IMR-90 (cell line): ENCODE data around the gene SPATA17. TPM values are rescaled to one million over a fixed set of nuclear protein-coding genes. Genes with fewer than 3 reads are reported as not detected.

Experiments
- ATAC-seq: fragments of 200-7000 bp; cut with Tn5 transposase; 2 replicates; pipeline ENCODE4 v1.9.1; 2020; ENCODE audit warnings: low read depth, mild to moderate bottlenecking, moderate library complexity
- BruUV-seq: library from RNA; stranded (reverse); fragments of 400-500 nt; replicated peaks from 2 replicates; lab custom pipeline; 2021; lab: Mats Ljungman, UMichigan
- CTCF ChIA-PET: fragments of 300-600 bp; formaldehyde crosslinking; extraction: SDS; loops from one replicate; lab custom pipeline; 2021; ENCODE audit warnings: antibody characterized with exemption; lab: Yijun Ruan, JAX
- POLR2A ChIA-PET: fragments of 300-600 bp; sonication (Branson Sonifier 250); formaldehyde crosslinking; loops from one replicate; lab custom pipeline; 2022; ENCODE audit warnings: antibody characterized with exemption; ENCODE audit not compliant: unreplicated experiment; lab: Charles Lee
- DNase-seq: peaks from one replicate; pipeline ENCODE4 v3.0.0; 2013
- H2AFZ ChIP-seq: replicated peaks from 2 replicates; pipeline ENCODE3; 2013; ENCODE audit warnings: low read length, mild to moderate bottlenecking; ENCODE audit not compliant: poor library complexity
- H2AK5ac ChIP-seq: 2 replicates; pipeline ENCODE4 v1.6.1; 2013; ENCODE audit warnings: low read depth, low read length, inconsistent platforms
- H2AK9ac ChIP-seq: replicated peaks from 2 replicates; pipeline ENCODE3; 2013; ENCODE audit warnings: mild to moderate bottlenecking, low read depth, low read length, moderate library complexity; ENCODE audit not compliant: poor library complexity
- H2BK120ac ChIP-seq: 2 replicates; pipeline ENCODE4 v1.6.1; 2013; ENCODE audit warnings: low read depth, low read length, inconsistent platforms
- H2BK15ac ChIP-seq: 3 replicates; pipeline ENCODE4 v1.6.1; 2013; ENCODE audit warnings: low read depth, low read length, inconsistent platforms
- H2BK20ac ChIP-seq: 2 replicates; pipeline ENCODE4 v1.6.1; 2013; ENCODE audit warnings: low read depth, mild to moderate bottlenecking, inconsistent platforms, low read length, moderate library complexity
- H2BK5ac ChIP-seq: 2 replicates; pipeline ENCODE4 v1.6.1; 2013; ENCODE audit warnings: mild to moderate bottlenecking, low read depth, low read length, inconsistent platforms; ENCODE audit not compliant: poor library complexity, severe bottlenecking
- H3K14ac ChIP-seq: replicated peaks from 2 replicates; pipeline ENCODE4 v1.6.1; 2013; ENCODE audit warnings: low read depth, low read length, inconsistent platforms
- H3K18ac ChIP-seq: 2 replicates; pipeline ENCODE4 v1.6.1; 2013; ENCODE audit warnings: low read depth, low read length, control low read depth
- H3K23ac ChIP-seq: 2 replicates; pipeline ENCODE4 v1.6.1; 2013; ENCODE audit warnings: low read depth, low read length, inconsistent platforms
- H3K27ac ChIP-seq: 2 replicates; pipeline ENCODE4 v1.5.1; 2013; ENCODE audit warnings: mild to moderate bottlenecking, control low read depth, low read length; ENCODE audit not compliant: insufficient read depth
- H3K27me3 ChIP-seq: 2 replicates; pipeline ENCODE4 v1.6.1; 2013; ENCODE audit warnings: low read length; ENCODE audit not compliant: control insufficient read depth, insufficient read depth
- H3K36me3 ChIP-seq: 2 replicates; pipeline ENCODE4 v1.6.1; 2013; ENCODE audit warnings: low read length, mixed read lengths; ENCODE audit not compliant: control insufficient read depth, insufficient read depth
- H3K4ac ChIP-seq: 2 replicates; pipeline ENCODE4 v1.6.1; 2013; ENCODE audit warnings: low read depth, low read length, inconsistent platforms
- H3K4me1 ChIP-seq: 2 replicates; pipeline ENCODE4 v1.6.1; 2013; ENCODE audit warnings: low read length, mixed read lengths; ENCODE audit not compliant: control insufficient read depth, insufficient read depth
- H3K4me2 ChIP-seq: 2 replicates; pipeline ENCODE4 v1.6.1; 2013; ENCODE audit warnings: low read depth, mild to moderate bottlenecking, control low read depth, low read length, moderate library complexity
- H3K4me3 ChIP-seq: 2 replicates; pipeline ENCODE4 v1.5.1; 2013; ENCODE audit warnings: low read depth, mild to moderate bottlenecking, control low read depth, low read length, moderate library complexity; ENCODE audit not compliant: insufficient read depth
- H3K56ac ChIP-seq: 2 replicates; pipeline ENCODE4 v1.6.1; 2013; ENCODE audit warnings: low read length, inconsistent platforms; ENCODE audit not compliant: insufficient read depth; ENCODE audit errors: extremely low read depth
- H3K79me1 ChIP-seq, 2 experiments: 2 replicates each; pipeline ENCODE4 v1.6.1; 2013; ENCODE audit warnings: low read length in 2 of 2, inconsistent platforms in 1 of 2, low read depth in 1 of 2
- H3K9ac ChIP-seq: 2 replicates; pipeline ENCODE4 v1.6.1; 2013; ENCODE audit warnings: low read depth, low read length, control low read depth
- H3K9me1 ChIP-seq: 2 replicates; pipeline ENCODE4 v1.6.1; 2013; ENCODE audit warnings: low read length, inconsistent platforms; ENCODE audit not compliant: insufficient read depth
- H3K9me3 ChIP-seq: 2 replicates; pipeline ENCODE4 v1.6.1; 2013; ENCODE audit warnings: low read length; ENCODE audit not compliant: control insufficient read depth, insufficient read depth
- H4K20me1 ChIP-seq: 2 replicates; pipeline ENCODE4 v1.6.1; 2013; ENCODE audit warnings: low read length, inconsistent platforms; ENCODE audit not compliant: insufficient read depth
- H4K5ac ChIP-seq: 2 replicates; pipeline ENCODE4 v1.6.1; 2013; ENCODE audit warnings: mild to moderate bottlenecking, low read depth, low read length, control low read depth
- H4K8ac ChIP-seq, 2 experiments: 2 replicates each; pipeline ENCODE4 v1.6.1; 2013; ENCODE audit warnings: low read depth in 2 of 2, low read length in 2 of 2, control low read depth in 1 of 2, inconsistent platforms in 1 of 2
- H4K91ac ChIP-seq: 2 replicates; pipeline ENCODE4 v1.6.1; 2013; ENCODE audit warnings: low read depth, low read length, inconsistent platforms; ENCODE audit not compliant: insufficient read depth
- BHLHE40 ChIP-seq: fragments of 150-350 bp; IDR thresholded peaks from 2 replicates; pipeline ENCODE4 v1.6.1; 2016; ENCODE audit warnings: mild to moderate bottlenecking, low read depth, low read length
- CHD1 ChIP-seq: IDR thresholded peaks from 2 replicates; pipeline ENCODE4 v1.6.1; 2012; ENCODE audit warnings: low read depth, low read length, improper control_type of control experiment
- FOS ChIP-seq: fragments of 150-350 bp; IDR thresholded peaks from 2 replicates; pipeline ENCODE4 v1.6.1; 2016; ENCODE audit warnings: low read depth, low read length
- MAZ ChIP-seq: IDR thresholded peaks from 2 replicates; pipeline ENCODE4 v1.6.1; 2012; ENCODE audit warnings: low read depth, mild to moderate bottlenecking, low read length, improper control_type of control experiment, moderate library complexity, borderline replicate concordance
- NFE2L2 ChIP-seq: fragments of 150-350 bp; IDR thresholded peaks from 2 replicates; pipeline ENCODE4 v1.6.1; 2016; ENCODE audit warnings: low read depth, mild to moderate bottlenecking, low read length
- POLR2A ChIP-seq: IDR thresholded peaks from 2 replicates; pipeline ENCODE4 v1.6.1; 2012; ENCODE audit warnings: mild to moderate bottlenecking, low read depth, low read length
- RAD21 ChIP-seq: IDR thresholded peaks from 2 replicates; pipeline ENCODE4 v1.6.1; 2012; ENCODE audit warnings: low read length, improper control_type of control experiment
- RCOR1 ChIP-seq: IDR thresholded peaks from 2 replicates; pipeline ENCODE4 v1.6.1; 2012; ENCODE audit warnings: mild to moderate bottlenecking, low read length, improper control_type of control experiment; ENCODE audit not compliant: insufficient replicate concordance
- dilution Hi-C: fragments of 300-500 bp; cut with HindIII; formaldehyde crosslinking; loops from one replicate; pipeline ENCODE4 v1.14.3; 2018; ENCODE audit warnings: low sequenced_read_pairs; ENCODE audit not compliant: unreplicated experiment
- in situ Hi-C: fragments of 300-500 bp; cut with MboI; formaldehyde crosslinking; loops from 3 replicates; pipeline ENCODE4 v1.14.3; 2019; ENCODE audit warnings: low sequenced_read_pairs, inconsistent platforms, mixed read lengths
- intact Hi-C: fragments of 100-400 bp; cut with micrococcal nuclease; formaldehyde crosslinking; loops from 2 replicates; pipeline ENCODE4 v1.10.0; 2022
- polyA plus RNA-seq, 3 experiments: library from polyadenylated mRNA; depleted of rRNA; stranded (reverse); fragments of >200 nt; gene quantifications; 2 replicates each; pipeline ENCODE4 v1.2.3, GENCODE V29; 2012; ENCODE audit warnings: low replicate concordance in 1 of 3
- total RNA-seq: library from RNA; depleted of rRNA; stranded (reverse); fragments of >200 nt; gene quantifications from 2 replicates; pipeline ENCODE4 v1.2.3, GENCODE V29; 2012
- TF ChIP-seq, protein P1 (sequence below): fragments of 150-350 bp; IDR thresholded peaks from 2 replicates; pipeline ENCODE4 v1.6.1; 2017; ENCODE audit warnings: mild to moderate bottlenecking, antibody characterized with exemption, low read length, low read depth

Gene SPATA17
- total and polyA plus RNA-seq, 2 of the 4 experiments (the other 2 are of a cell fraction): 0.03 to 0.18 TPM

- H2AK5ac ChIP-seq: no peak overlapping the region
- H3K9me3 ChIP-seq: no peaks in the 10 kb centered on the region
- intact Hi-C loops (no loop called here), dilution Hi-C loops (no loop called here), in situ Hi-C loops (no loop called here)
- no peak overlapping the region for H2BK5ac ChIP-seq
- no peak overlapping the region for H2AK9ac ChIP-seq
- H3K14ac ChIP-seq: no peak overlapping the region
- H3K56ac ChIP-seq: no peak overlapping the region
- no peak overlapping the region for H4K8ac ChIP-seq
- H3K36me3 ChIP-seq: no peaks in the 10 kb centered on the region
- H2AFZ ChIP-seq: no peak overlapping the region
- no peaks in the 10 kb centered on the region for H3K9me1 ChIP-seq
- peaks cover 4 to 6% of the 10 kb centered on the region in 2 experiments; a peak in 3 of 4 replicates for H3K79me1 ChIP-seq
- H3K27ac ChIP-seq: no peak overlapping the region
- ATAC-seq: no peak
- H3K27me3 ChIP-seq: no peaks in the 10 kb centered on the region
- BruUV-seq: no TSS peak
- H4K5ac ChIP-seq: no peak overlapping the region
- no peak for DNase-seq
- ChIA-PET POLR2A (no interaction called here), CTCF (interaction anchor here (0.9 kb wide), 1 partner anchor 25 kb away, joined by 3 read pairs; no protein-coding TSS in a partner anchor)
- no peaks in the 10 kb centered on the region for H4K20me1 ChIP-seq
- H3K4me2 ChIP-seq: no peak overlapping the region
- no peak for TF ChIP-seq NFE2L2
- TF ChIP-seq RAD21: no peak
- TF ChIP-seq MAZ: no peak
- no peak for TF ChIP-seq RCOR1
- TF ChIP-seq POLR2A: no peak
- no peak for TF ChIP-seq BHLHE40
- TF ChIP-seq, protein P1, sequence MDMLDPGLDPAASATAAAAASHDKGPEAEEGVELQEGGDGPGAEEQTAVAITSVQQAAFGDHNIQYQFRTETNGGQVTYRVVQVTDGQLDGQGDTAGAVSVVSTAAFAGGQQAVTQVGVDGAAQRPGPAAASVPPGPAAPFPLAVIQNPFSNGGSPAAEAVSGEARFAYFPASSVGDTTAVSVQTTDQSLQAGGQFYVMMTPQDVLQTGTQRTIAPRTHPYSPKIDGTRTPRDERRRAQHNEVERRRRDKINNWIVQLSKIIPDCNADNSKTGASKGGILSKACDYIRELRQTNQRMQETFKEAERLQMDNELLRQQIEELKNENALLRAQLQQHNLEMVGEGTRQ: no peak
- TF ChIP-seq FOS: no peak
- no peak for TF ChIP-seq CHD1
- no peak overlapping the region for H3K4ac ChIP-seq
- H3K23ac ChIP-seq: no peak overlapping the region
- no peak overlapping the region for H2BK120ac ChIP-seq
- no peak overlapping the region for H4K91ac ChIP-seq
- H2BK20ac ChIP-seq: no peak overlapping the region
- H3K4me3 ChIP-seq: no peak overlapping the region
- H3K4me1 ChIP-seq: no peaks in the 10 kb centered on the region
- no peak overlapping the region for H3K9ac ChIP-seq
- no peak overlapping the region for H3K18ac ChIP-seq
- H2BK15ac ChIP-seq: no peak overlapping the region
Observed at GRCh38 chr1:217602380-217602779, 28.8 kb upstream of the SPATA17 start.
